ENCODE measurements around the gene FGF19.

DNA sequence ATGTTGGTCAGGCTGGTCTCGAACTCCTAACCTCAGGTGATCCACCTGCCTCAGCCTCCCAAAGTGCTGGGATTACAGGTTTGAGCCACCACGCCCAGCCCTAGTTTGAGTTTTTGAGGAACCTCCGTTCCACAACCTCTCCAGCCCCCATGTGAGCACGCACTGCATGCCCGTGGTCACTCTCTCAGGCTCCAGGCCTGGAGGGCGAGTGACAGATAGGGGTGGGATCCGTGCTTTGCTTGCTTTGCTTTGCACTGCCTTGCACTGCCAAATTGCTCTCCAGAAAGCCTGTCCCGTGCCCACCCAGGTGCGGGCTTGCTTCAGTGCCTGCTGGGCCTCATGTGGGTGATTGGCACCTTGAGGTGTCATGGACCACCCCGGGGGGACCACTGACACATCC is 41.4 kb upstream of the FGF19 start:
- TF ChIP-seq, protein P1, sequence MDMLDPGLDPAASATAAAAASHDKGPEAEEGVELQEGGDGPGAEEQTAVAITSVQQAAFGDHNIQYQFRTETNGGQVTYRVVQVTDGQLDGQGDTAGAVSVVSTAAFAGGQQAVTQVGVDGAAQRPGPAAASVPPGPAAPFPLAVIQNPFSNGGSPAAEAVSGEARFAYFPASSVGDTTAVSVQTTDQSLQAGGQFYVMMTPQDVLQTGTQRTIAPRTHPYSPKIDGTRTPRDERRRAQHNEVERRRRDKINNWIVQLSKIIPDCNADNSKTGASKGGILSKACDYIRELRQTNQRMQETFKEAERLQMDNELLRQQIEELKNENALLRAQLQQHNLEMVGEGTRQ (CRISPR knock-in tag; IDR thresholded peaks at IDR 0.05) = no peak
- TF ChIP-seq NR2C2 (CRISPR knock-in tag; IDR thresholded peaks at IDR 0.05) (no peak), ESRRA (CRISPR knock-in tag; IDR thresholded peaks at IDR 0.05; ENCODE audit: borderline replicate concordance) (no peak)
- TF ChIP-seq, protein P2, sequence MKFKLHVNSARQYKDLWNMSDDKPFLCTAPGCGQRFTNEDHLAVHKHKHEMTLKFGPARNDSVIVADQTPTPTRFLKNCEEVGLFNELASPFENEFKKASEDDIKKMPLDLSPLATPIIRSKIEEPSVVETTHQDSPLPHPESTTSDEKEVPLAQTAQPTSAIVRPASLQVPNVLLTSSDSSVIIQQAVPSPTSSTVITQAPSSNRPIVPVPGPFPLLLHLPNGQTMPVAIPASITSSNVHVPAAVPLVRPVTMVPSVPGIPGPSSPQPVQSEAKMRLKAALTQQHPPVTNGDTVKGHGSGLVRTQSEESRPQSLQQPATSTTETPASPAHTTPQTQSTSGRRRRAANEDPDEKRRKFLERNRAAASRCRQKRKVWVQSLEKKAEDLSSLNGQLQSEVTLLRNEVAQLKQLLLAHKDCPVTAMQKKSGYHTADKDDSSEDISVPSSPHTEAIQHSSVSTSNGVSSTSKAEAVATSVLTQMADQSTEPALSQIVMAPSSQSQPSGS (CRISPR knock-in tag; IDR thresholded peaks at IDR 0.05; ENCODE audit: borderline replicate concordance, low read depth) = no peak

All from WTC11 (cell line).